Bronchial epithelial cell (primary cell): Measurements from ENCODE around the gene CCDC9. TPM values are rescaled to one million over a fixed set of nuclear protein-coding genes. Genes with fewer than 3 reads are reported as not detected.

Experiments used
- DNase-seq: peaks from one replicate; pipeline ENCODE4 v3.0.0-alpha.2; 2010; ENCODE audit warnings: low read depth
- FAIRE-seq: peaks from 2 replicates; lab custom pipeline; 2011; peaks lifted over from hg19 to GRCh38; lab: Jason Lieb, UNC
- H3K27me3 ChIP-seq: 2 replicates; pipeline ENCODE4 v1.5.1; 2011; ENCODE audit warnings: low read length; ENCODE audit not compliant: control insufficient read depth, insufficient read depth
- H3K36me3 ChIP-seq: 2 replicates; pipeline ENCODE4 v1.5.1; 2011; ENCODE audit warnings: low read length; ENCODE audit not compliant: control insufficient read depth, insufficient read depth
- H3K4me3 ChIP-seq: 2 replicates; pipeline ENCODE4 v1.5.1; 2011; ENCODE audit warnings: mild to moderate bottlenecking, low read depth, low read length, control low read depth
- CTCF ChIP-seq: IDR thresholded peaks from 2 replicates; pipeline ENCODE4 v1.5.1; 2011; ENCODE audit warnings: mild to moderate bottlenecking, moderate library complexity, low read length, control low read depth, inconsistent platforms; ENCODE audit not compliant: insufficient read depth, severe bottlenecking
- total RNA-seq: library from RNA; depleted of rRNA; stranded (reverse); fragments of >200 nt; gene quantifications from 2 replicates; pipeline ENCODE4 v1.2.1, GENCODE V29; 2014

The CCDC9 gene
- total RNA-seq, 1 donor from 2014 or later = 3.7 TPM

- TF ChIP-seq CTCF = no peak
- peaks cover 7% of the 10 kb centered on the region for H3K36me3 ChIP-seq
- FAIRE-seq (no peak), DNase-seq (no peak)
- no peaks in the 10 kb centered on the region for H3K27me3 ChIP-seq
- peak overlapping the region; percentile 78 for H3K4me3 ChIP-seq
These were observed 28.0 kb upstream of the CCDC9 start for GRCh38 chr19:47228168-47228936.

GRCh38 chr19:47228937-47229675 lies 27.2 kb upstream of the CCDC9 start:
- no peak for DNase-seq
- TF ChIP-seq CTCF = no peak
- peaks cover 7% of the 10 kb centered on the region for H3K36me3 ChIP-seq
- H3K27me3 ChIP-seq = no peaks in the 10 kb centered on the region
- peak; percentile 18 for FAIRE-seq
- H3K4me3 ChIP-seq = peak overlapping the region; percentile 78

GRCh38 chr19:47229676-47230053 lies 26.7 kb upstream of the CCDC9 start:
- Histone ChIP-seq H3K36me3 (peaks cover 7% of the 10 kb centered on the region), H3K4me3 (peak overlapping the region; percentile 78), H3K27me3 (no peaks in the 10 kb centered on the region)
- no peak for TF ChIP-seq CTCF
- DNase-seq (no peak), FAIRE-seq (no peak)

DNA sequence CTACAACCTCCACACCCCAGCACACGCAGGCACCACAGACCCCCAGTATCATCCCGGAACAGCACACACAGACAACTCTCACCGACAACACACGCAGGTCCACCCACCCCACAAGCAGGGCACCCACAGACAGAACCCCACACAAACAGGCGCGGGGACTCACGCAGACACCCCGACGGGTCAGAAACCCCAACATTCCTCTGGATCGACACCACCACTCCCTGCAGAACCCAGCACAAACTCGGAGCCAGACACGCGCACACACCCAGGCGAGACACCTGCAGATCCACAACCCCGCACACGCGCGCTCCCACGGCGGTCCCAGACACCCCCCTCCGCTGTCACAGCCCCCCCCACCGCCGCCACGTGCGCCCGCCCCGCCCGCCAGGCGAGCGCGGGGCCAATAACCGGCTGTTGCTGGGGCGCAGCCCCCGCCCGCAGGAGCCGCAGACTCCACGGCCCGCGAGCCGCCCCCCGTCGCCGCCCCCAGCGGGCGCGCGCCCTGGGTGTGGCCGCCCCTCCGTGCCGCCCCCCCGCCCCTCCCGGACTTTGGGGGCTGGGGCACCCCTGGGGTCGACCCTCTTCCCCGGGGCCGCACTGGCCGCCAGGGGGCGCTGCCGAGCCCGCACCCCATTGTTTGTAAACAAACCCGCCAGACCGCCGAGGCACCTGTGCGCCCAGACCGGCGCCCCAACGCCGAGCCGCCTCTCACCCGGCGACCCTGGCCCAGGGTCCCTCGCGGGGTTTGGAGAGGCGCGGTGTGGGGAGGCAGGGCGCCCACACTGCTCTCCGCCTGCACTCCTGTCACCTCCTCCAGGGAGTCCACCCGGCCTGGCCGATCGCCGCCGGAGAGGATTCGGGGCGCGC lies 26.0 kb upstream of the CCDC9 start:
- peaks cover 4% of the 10 kb centered on the region for H3K36me3 ChIP-seq
- peak; percentile 74 for TF ChIP-seq CTCF
- H3K4me3 ChIP-seq = peak overlapping the region; percentile 78
- DNase-seq (no peak), FAIRE-seq (no peak)
- H3K27me3 ChIP-seq = no peaks in the 10 kb centered on the region

- Histone ChIP-seq H3K4me3 (peak within 1 kb of the TSS; percentile 78), H3K27me3 (no peaks in the 10 kb centered on the region), H3K36me3 (no peaks in the 10 kb centered on the region)
- DNase-seq = no peak
- FAIRE-seq = no peak
- TF ChIP-seq CTCF = no peak
These were observed 25.5 kb upstream of the CCDC9 start, which contains the start of gene BBC3 for GRCh38 chr19:47230921-47231214. TSS of gene BBC3 (minus strand) at chr19:47231199. CDS start at chr19:47228431, 2,768 bp downstream.
